DMS153 treated with DMSO at 0.1 percent for 48 hours (cell line): Measurements from ENCODE around the gene PON2.
"Not testable (repeated sequence)": the region's sequence is repeated elsewhere in the genome, so short reads cannot be mapped to it uniquely, and the experiment has no call there.

Source experiments
- DNase-seq: peaks from one replicate; lab custom pipeline; 2025; ENCODE audit not compliant: unreplicated experiment; lab: John Stamatoyannopoulos, UW

The PON2 gene

DNA sequence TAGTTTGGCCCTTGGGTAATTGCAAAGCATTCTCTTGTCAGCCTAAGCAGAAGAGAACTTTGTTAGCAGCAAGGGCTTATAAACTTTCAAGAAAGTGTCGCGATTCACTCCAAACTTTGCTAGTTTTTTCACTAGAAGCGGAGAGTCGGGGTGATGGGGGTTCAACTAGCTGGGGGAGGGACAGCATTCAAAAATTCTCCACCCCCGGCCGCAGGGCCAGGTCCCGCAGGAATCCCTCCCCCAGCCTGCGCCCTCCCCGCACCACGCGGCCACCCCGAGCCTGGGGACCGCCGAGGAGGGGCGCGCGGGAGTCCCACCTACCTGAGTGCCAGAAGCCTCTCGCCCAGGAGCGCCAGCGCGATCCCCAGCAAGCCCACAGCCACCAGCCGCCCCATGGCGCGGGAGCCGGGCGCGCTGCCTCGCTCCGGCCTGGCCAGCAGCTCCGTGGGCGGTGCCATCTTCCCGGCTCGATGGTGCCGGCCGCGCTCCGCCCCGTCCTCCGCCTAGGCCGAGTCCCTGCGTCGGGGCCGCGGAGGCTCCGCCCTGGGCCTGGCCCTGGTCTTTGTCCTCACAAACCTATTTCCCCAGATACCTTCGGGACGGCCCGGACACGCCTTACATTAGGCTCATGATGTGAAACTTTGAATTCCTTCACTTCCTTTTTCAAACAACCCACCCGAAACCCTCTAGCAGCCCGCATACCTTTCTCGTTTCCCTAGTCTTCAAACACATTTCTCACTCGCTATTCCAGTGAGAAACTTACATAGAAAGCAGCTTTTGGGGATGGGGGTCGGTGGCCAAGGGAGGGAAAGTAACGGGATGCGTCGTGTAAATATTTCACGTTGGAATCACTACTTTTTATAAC is at the start of gene PON2:
Gene PON2 (minus strand): TSS at position 472 of the 865 bp plus-strand sequence. CDS start 77 bp downstream, at position 395.
- DNase-seq = peak; percentile 67

DNA sequence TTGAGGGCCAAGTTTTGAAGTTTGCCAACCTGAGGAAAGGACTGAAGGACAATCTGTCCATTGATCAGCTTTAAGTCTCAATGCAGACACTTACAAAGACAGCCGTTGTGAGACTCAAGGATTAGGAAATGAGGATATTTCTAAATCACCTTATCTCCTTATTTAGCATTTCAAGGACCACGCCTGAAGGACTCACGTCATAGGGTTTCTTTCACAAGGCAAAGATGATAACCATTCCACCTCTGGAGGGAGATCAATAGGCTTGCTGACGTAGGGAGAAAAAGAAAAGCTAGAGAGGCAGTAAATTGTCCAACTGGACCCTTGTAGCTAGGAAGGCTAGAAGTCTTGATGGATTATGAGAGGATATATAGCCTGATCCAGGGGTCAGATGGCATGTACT is 47.6 kb upstream of the PON2 start:
- DNase-seq = no peak

DNA sequence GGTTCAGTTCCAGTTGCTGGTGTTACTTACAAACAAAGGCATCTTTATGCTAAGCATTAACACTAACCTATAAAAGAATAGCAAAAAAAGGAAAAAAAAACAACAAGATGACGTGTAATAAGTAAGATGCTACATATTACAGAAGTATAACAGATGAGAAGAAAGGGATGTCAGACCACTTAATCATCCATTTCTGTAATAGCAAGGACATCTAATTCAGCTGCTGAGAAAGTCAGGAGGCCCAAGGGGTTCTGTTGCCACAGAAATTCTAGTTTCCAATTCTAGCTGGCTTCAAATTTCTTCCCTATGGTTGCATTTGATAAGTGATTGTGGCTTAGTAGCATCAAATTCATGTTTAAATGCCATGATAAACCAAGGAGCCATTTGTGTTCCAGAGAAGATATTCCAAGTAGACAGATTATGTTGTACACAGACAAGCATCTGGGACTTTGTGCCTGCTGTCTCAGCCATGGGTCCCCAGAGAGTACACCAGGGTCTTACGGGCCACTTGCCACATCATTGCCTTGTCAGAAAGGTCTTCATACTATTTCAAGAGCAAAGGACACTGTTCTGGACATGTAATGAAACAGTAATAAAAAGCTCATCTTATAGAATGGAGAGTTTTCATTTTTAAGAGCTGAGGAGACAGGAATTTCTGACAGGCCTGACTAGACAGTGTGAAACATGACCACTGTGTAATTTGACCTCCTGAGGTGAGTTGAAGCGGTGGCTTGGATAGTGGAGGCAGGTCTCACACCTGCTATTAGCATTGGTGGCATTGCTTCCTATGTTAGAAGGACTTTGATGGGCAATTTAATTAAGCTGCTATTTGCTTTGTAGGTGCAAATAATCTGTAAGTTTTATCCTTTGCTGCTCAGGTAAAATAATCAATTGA is 46.7 kb upstream of the PON2 start:
- no peak for DNase-seq

DNA sequence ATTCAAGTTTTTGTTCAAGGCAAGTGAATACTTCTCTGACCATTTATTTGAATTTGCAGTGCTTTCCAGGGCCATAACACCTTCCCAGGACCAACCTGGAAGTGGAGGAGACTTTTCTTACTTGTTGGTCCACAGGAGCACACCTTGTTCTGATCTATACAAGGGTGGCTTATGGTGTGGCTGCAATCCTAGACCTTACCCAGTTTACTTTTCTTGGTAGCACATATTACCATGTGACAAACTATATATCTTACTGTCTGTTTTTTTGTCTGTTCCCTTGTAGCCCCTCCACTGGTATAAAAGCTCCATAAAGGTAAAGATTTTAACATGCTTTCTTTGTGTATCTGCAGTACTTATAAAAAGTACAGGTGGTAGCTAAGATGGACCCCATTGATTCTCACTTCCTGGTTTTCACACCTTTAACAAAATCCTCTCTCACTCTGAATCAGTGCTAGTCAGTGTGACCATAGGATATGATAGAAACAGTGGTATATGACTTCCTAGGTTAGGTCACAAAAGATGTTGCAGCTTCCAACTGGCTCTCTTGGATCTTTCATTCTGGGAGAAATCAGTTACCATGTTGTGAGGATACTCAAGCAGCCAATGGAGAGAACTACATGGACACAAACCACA is 45.3 kb upstream of the PON2 start:
- no peak for DNase-seq

DNA sequence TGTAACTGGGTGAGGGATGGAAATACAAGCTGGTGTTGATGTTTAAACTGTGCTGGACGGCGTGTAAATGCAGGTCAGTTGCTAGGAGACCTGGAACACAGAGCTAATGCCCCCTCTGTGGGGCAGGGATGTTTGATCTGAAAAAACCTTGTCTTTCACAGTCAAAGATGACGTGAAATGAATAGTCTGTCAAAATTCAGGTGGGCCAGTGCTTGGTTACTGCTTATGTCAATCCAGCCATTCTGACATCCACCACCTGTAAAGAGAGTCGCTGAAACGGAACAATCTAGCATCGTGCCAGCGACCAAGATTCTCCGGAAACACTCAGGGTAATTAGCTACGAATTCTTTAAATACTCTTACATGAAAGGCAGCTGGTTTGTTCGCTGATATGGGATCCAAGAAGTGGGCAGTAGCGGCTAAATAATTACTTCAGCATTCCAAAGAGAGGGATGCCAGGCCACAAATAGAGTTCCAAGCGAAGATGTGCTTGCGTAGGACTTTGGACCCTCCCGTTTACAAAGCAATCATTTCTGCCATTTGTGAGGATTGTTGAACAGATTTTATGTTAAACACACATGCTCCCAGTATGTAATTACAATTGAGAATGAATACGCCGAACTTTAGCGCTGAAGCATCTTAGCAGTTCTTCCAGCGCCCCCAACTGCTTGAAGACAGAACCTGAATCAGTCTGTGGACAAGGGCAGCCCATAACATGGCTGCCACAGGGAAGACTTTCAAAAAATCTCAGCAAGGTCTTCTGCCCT is 43.6 kb upstream of the PON2 start:
- DNase-seq = peak; percentile 51

DNA sequence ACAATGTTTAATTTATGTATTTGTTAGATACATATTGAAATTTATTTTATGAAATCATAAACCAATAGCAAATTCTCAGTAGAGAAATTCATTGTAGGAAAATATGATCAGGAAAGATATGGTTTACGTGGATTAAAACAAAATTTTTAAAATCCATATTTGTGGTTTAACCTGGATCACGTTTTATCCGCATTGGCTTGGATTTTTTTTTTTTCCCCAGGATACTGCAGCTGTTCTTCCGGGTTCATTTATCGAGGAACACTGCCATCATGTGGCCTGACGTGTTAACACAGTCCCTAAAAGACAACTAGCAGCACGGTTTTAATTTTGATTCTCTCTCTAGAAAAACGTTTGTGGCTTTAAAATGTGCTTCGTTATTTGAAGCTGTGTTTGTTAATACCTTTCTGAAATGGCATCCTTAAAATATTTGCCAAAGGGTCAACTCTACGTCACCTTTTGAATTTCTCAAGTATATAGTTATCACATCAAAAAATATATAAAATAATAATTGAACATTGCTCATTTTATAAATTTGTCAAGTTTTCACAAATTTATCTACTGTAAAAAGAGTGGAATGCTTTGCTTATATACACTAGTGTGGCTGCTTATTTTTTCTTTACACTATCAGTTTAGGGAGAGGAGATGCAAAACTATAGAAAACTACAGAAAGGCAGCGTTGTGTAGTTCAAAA is 42.2 kb upstream of the PON2 start:
- DNase-seq = peak; percentile 79

DNA sequence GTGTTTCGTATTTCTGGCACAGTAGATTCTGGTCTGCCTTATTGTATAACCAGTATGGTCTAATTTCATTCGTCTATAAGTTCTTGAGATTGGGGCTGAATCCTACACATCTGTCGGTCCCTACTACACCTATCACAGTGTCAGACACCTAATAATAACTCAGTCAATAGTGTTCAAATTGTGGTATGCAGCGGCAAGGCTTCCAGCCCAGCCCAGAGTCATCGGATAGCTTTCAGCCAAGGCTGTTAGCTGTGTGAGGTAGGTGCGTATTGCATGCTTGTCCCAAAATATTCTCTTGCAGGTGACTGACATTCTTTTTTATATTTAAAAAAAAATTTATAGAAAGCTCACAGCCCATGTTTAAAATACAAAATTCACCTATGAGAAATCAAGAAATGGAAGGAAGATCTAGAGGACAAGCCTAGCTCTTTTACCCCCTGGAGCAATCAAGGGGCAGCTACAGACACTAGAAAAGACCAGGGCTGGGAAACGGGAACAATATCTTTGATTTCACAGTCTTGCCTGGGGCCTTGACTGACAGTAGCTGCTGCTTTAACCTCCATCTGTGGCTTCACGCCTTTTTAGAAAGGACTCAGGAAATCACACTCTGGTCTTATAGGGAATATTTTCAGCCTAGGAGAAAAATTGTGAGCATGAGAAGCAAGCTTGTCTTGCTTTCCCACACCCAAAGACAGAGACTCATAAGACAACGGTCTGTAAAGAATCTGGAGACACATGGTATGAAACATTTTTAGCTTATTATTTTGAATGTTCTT is 41.4 kb upstream of the PON2 start:
- peak; percentile 56 for DNase-seq

DNA sequence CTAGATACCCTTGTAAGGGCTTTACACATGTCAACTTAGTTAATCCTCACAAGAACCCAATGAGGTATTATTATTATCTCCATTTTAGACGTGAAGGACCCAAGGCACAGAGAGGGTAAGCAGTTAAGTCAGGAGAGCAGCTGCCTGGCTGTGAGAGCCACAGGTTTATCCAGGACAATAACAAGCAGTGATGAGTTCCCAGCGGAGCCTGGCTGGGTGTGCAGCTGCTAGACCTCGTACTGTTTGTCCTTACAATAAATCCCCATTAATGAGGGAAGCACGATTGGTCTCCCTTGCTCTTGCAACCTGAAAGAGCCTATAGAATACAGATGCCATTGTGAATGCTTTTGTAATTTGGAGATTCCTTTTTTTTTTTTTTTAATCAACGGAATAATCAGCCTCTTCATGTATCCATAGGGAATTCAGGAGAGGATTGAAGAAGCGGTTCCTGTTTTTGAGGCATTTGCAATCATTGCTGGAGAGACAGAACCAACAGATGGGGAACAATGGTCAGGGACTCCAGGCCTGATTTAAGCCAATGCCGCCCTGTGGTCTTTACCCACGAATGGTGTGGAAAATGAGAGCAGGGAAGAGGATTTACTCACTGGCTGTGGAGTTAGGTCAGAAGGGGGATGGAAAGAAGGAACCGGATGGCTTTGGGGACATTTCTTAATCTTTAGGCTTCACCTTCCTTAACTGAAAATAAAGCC is 38.6 kb upstream of the PON2 start:
- DNase-seq = peak; percentile 92

DNA sequence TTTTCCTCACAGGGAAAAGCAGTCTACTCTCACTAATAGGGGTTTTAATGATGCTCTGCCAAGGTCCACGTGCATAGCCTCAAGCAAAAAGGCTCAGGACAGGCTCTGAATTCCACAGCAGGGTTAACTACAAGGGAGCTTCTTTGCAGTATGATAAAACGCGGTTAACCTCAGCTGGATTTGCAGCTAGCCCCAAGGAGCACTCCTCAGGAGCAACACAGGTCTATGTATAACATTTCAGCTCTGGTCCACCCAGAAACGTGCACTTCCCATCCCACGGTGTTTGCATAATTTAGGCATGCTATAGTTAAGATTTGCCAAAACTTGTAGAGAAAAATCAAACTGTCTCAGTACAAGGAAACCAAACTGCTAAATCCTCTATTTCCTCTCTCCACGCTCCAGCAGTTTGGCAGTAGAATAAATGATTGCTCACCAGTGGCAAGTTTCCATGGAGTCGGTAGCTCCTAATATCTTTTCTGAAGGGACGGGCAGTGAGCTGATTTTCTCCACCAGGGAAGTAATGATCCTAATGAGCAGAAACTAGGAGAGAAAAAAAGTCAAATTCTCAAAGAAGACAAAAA is 37.8 kb upstream of the PON2 start:
- DNase-seq = peak; percentile 86

DNA sequence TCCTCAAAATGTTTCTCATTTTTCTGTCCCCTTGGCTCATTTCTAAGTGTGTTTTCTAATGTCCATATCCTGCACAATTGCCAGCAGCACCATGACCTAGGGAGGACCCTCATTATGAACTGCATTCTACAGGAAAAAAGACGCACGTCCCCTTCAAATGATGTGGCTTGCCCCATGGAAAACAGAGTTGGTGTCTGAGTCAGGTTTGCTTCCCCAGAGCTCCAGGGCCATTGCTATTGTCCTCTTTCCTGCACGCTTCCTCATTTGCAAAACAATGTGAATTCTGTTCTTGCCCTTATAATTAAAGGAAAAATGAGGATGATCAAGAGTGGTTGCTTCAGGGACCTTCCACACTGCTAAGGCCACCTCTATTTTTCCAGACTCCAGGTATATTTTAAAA is 36.2 kb upstream of the PON2 start:
- DNase-seq = peak; percentile 44

DNA sequence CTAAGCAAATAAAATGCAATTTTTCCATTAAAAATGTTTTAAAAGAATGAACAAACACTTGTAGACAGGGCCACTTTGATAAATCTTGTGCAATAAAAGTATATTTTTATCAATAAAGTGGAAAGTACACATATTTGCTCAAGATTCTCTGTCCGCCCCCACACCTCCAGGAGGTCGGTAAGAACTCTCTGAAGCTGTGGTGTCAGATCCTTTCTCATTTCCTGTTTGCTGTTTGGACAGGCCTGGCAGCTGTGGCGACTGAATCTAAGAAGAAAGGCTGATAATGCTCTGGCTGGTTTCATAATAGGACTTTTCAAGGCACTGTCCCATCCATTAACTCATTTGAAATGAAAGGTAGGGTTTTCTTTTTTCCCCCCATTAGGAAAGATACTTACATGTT is 35.6 kb upstream of the PON2 start:
- peak; percentile 89 for DNase-seq

DNA sequence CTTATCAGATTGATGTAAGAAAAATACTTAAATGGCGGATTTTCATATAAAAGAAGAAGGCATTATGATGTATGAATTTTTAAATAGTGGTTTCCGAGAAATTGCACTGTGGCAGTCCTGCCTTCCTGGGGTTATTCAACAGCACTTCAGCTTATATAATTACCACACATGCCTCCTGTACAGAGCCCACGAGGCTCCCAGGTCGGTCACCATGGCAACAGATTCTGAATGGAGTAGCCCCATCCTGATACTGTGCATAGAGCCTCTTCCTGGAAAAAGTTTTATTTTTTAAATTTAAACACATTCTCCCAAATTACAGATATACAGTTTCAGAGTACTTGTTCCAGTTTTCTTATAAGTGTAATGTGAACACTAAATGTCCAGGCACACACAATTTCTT is 35.0 kb upstream of the PON2 start:
- DNase-seq = peak; percentile 96

DNA sequence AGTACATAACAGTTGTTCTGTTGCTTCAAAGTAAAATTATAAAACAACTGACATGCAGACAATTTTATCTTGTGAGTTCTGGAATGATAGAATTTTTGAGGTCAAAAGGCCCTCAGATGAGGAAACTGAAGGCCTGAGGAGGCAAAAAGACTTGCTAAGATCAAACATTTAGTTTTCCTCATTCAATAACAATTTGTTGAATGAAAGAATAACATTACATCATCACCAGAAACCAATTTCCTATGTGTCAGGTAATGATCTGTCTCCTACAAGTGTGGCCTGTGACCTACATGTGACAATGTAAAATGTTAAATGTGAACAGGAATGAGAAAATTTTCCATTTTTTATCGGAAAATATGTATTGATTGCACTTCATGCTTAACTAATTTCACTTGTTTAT is 34.4 kb upstream of the PON2 start:
- peak; percentile 30 for DNase-seq

DNA sequence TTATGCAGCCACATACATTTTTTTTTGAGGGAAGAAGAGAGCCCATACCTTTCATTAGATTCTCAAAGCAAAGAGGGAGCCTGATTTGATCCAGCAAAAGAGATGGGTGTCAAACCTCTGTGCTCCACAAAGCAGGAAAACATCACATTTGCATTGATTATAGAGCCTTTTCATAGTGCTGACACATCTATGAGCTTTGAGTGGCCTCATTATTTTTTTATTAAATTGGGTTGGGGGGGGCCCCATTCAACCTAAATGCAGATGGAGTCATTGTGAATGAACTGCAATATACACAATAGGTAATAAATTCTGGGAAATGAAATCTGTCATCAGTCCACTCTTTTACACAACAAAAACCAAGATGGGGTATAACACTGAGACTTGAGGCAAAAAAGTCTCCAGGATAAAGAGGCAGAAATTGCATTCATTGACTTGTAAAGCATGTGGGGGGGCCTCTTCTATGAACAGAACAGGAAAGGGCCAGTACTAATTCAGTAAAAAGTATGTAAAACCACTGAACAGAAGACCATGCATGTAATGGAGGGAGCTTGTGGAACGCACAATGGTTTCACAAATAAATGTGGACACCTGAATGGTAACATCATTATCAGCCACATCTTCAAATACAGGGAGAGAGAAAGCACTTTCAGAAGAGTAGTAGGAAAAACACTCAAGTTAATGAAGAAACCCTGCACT is 33.2 kb upstream of the PON2 start:
- DNase-seq = no peak

DNA sequence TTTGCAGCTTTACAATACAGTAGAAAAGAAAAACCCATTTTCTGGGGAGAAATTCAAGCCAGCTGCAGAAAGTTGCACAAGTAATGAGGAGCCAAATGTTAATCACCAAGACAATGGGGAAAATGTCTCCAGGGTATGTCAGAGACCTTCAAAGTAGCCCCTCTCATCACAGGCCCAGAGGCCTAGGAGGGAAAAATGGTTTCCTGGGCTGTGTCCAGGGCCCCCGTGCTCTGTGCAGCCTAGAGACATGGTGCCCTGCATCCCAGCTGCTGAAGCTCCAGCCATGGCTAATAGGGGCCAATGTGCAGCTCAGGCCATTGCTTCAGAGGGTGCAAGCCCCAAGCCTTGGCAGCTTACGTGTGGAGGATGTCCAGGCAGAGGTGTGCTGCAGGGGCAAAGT is 25.8 kb upstream of the PON2 start:
- not testable (repeated sequence) for DNase-seq

DNA sequence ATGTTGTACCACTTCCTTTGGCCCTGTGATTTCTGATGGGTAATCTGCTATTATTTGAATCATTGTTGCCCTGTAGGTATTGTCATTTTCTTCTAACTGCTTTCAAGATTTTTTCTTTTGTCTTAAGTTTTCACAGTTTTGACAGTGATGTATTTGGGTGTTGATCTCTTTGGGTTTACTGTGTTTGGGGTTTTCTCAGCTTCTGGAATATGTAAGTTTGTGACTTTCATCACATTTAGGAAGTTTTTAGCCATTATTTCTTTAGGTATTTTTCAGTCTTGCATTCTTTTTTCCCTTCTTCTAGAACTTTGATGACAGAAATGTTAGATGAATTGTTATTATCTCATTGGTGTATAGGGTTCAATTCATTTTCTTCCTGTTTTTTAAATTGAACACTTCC is 23.1 kb upstream of the PON2 start:
- DNase-seq = no peak

DNA sequence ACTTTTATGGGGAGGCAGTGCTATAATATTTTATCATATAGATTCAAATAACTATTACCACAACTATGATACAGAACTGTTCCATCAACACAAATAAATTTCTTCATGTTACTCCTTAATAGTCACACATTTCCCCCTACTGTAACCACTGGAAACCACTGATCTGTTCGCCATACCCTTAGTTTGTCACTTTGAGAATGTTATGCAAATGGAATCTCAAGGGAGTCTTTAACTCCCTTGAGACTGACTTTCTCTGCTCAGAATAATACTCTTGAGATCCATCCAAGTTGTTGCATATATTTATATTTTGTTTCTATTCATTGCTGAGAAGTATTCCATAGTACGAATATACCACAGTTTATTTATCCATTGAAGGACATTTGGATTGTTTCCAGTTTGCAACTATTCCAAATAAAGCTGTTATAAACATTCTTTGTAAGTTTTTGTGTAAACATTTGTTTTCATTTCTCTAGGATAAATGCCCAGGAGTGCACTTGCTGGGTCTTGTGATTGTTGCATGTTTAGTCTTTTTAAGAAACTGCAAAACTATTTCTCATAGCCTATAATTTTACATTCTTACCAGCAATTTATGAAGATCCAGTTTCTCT is 19.7 kb upstream of the PON2 start:
- no peak for DNase-seq
